Breast epithelium (tissue), 4 donors: Measurements from ENCODE around the gene SAMD8. TPM values are rescaled to one million over a fixed set of nuclear protein-coding genes. Genes with fewer than 3 reads are reported as not detected.
"Not testable (repeated sequence)": the region's sequence is repeated elsewhere in the genome, so short reads cannot be mapped to it uniquely, and the experiment has no call there.

Experiments used
- DNase-seq, 2 donors: peaks; one replicate each; pipeline ENCODE4 v3.0.0-alpha.2; 2019; ENCODE audit warnings: low spot score in 2 of 2
- H3K27ac ChIP-seq, 2 donors: fragments of 200-600 bp; sonication (generic) in 1 of 2; one replicate each; pipeline ENCODE4 v1.5.1; 2016 to 2019; ENCODE audit warnings: mild to moderate bottlenecking in 1 of 2
- H3K27me3 ChIP-seq, 2 donors: fragments of 200-600 bp; sonication (generic) in 1 of 2; one replicate each; pipeline versions ENCODE4 v1.5.1 to v1.6.0; 2017 to 2019; ENCODE audit warnings: control low read depth in 1 of 2, mild to moderate bottlenecking in 1 of 2
- H3K36me3 ChIP-seq: fragments of 200-600 bp; one replicate; pipeline ENCODE4 v1.5.1; 2019
- H3K4me1 ChIP-seq, 2 donors: fragments of 200-600 bp; sonication (generic); one replicate each; pipeline ENCODE4 v1.5.1; 2016 to 2019; ENCODE audit warnings: control low read depth in 1 of 2
- H3K4me3 ChIP-seq, 3 donors: fragments of 200-600 bp; sonication (generic); 1 replicate in 2 of 3; 2 replicates in 1 of 3; pipeline ENCODE4 v1.5.1; 2016 to 2019; ENCODE audit warnings: mild to moderate bottlenecking in 3 of 3, moderate library complexity in 2 of 3
- H3K9me3 ChIP-seq, 2 donors: fragments of 200-600 bp; sonication (generic) in 1 of 2; one replicate each; pipeline ENCODE4 v1.5.1; 2016 to 2019; ENCODE audit warnings: control low read depth in 1 of 2
- POLR2A ChIP-seq: fragments of 450-650 bp; IDR thresholded peaks from one replicate; pipeline ENCODE4 v1.6.1; 2016; ENCODE audit warnings: antibody characterized with exemption, mild to moderate bottlenecking, moderate library complexity
- POLR2AphosphoS5 ChIP-seq, 3 donors: sonication (generic); formaldehyde crosslinking; IDR thresholded peaks; one replicate each; pipeline ENCODE4 v1.6.1; 2017; ENCODE audit warnings: antibody characterized with exemption in 3 of 3
- intact Hi-C: fragments of 100-400 bp; cut with DNase I; formaldehyde crosslinking; loops from one replicate; pipeline ENCODE4 v1.15.1; 2023; ENCODE audit warnings: low total_unique reads
- total RNA-seq, 3 donors: library from RNA; depleted of rRNA; stranded (reverse); fragments of >200 nt; gene quantifications; one replicate each; pipeline ENCODE4 v1.1.0, GENCODE V29; 2016
- TF ChIP-seq, protein P1 (sequence below), 3 donors: fragments of 450-650 bp; IDR thresholded peaks; one replicate each; pipeline ENCODE4 v1.5.1; 2016 to 2017; ENCODE audit warnings: antibody characterized with exemption in 3 of 3, mild to moderate bottlenecking in 3 of 3, moderate library complexity in 3 of 3

Gene SAMD8
- total RNA-seq, 3 donors from 2014 or later, result 41.0 to 45.2 (median 41.3) TPM

DNA sequence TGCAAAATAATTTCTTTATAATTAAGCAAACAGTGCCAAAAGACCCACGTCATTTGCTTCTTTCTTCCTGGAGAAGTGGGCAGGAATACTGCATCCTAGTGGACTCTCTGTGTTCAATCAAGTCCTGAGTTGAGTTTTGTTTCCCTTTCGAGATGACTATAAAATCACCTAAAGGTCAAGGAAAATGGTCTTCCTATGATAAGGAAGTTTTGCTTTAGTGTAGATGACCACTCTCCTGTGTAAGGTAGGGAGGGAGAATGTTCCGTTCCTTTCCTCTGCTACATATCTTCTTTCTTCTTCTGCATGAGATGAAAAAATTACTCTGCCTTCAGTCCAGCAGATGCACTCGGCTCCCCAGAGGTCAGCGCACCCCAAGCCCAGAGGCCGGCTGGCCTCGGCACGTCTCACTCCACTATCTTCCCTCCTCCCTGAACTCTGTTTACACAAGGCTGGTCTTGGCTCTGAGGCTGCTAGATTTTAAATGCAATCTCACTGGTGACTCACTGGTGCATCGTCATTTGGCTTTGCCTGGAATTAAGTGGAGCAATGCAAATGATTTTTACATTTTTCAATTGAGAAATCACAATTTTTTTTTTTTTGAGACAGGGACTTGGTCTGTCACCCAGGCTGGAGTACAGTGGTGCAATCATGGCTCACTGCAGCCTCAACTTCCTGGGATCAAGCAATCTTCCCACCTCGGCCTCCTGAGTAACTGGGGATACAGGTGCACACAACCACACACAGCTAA, 80.5 kb downstream of the SAMD8 start:
- Histone ChIP-seq H3K9me3 (no peaks in the 10 kb centered on the region), H3K27ac (peak overlapping the region in 1 of 2 donors; percentile 72), H3K4me1 (no peaks in the 10 kb centered on the region), H3K36me3 (no peaks in the 10 kb centered on the region), H3K27me3 (no peaks in the 10 kb centered on the region), H3K4me3 (no peak overlapping the region)
- TF ChIP-seq, protein P1, sequence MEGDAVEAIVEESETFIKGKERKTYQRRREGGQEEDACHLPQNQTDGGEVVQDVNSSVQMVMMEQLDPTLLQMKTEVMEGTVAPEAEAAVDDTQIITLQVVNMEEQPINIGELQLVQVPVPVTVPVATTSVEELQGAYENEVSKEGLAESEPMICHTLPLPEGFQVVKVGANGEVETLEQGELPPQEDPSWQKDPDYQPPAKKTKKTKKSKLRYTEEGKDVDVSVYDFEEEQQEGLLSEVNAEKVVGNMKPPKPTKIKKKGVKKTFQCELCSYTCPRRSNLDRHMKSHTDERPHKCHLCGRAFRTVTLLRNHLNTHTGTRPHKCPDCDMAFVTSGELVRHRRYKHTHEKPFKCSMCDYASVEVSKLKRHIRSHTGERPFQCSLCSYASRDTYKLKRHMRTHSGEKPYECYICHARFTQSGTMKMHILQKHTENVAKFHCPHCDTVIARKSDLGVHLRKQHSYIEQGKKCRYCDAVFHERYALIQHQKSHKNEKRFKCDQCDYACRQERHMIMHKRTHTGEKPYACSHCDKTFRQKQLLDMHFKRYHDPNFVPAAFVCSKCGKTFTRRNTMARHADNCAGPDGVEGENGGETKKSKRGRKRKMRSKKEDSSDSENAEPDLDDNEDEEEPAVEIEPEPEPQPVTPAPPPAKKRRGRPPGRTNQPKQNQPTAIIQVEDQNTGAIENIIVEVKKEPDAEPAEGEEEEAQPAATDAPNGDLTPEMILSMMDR (IDR thresholded peaks at IDR 0.05), result no peak
- TF ChIP-seq POLR2AphosphoS5 (IDR thresholded peaks at IDR 0.05), result peak in 1 of 3 donors; percentile 71
- DNase-seq, result no peak
- intact Hi-C loops, result no loop called here

DNA sequence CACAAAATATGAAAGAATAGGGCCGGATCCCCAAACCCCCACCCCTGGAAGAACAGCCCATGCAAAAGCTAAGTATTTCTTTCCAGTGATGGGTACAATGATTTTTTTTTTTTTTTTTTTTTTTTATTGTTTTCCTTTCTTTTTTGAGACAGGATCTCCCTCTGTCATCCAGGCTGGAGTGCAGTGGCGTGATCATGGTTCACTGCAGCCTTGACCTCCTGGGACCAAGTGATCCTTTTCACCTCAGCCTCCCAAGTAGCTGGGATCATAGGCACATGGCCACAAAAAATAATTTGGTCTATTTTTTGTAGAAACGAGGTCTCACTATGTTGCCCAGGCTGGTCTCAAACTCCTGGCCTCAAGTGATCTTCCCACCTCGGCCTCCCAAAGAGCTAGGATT, 83.2 kb downstream of the SAMD8 start:
- DNase-seq, H3K27me3 ChIP-seq: not testable (repeated sequence)

DNA sequence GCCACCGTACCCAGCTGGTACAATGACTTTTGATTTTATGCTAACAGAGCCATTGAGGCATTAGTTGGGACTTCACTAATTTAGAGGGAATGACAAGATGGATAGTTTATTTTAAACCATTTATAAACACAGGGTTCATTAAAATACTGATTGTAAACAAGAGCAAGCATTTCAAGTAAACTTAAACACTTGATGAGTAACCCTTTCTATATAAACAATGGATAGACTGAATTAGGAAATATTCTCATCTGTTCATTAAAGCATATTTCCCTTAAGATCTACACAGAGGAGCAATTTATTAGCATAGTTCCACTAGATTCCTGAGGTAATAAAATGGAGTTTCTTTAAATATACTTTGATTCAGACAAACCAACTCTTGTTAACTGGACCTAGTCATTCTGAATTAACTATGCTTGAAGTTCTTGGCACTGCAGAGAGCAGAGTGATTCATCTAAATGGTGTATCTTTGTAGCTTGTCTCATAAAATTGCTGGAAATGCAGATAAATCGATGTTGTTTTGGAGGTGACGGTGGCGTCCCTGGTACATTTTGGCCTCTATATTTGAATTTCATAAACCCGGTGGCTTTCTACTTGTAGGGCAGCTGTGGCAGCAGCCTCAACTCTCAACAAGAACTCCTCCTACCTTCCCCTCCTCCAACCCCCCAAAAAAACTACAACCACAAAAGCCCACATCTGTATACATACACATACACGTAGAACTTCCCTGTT, 83.7 kb downstream of the SAMD8 start:
- Histone ChIP-seq H3K27me3 (no peaks in the 10 kb centered on the region), H3K4me1 (no peaks in the 10 kb centered on the region), H3K4me3 (no peak overlapping the region), H3K36me3 (no peaks in the 10 kb centered on the region), H3K27ac (no peak overlapping the region), H3K9me3 (no peaks in the 10 kb centered on the region)
- intact Hi-C loops, result no loop called here
- TF ChIP-seq, protein P1 (IDR thresholded peaks at IDR 0.05), result no peak
- TF ChIP-seq POLR2A, result no peak
- no peak for TF ChIP-seq POLR2AphosphoS5 (IDR thresholded peaks at IDR 0.05)
- no peak for DNase-seq

More for the DNA sequence above, 83.2 kb downstream of the SAMD8 start:
- H3K27ac ChIP-seq, H3K9me3 ChIP-seq, H3K4me3 ChIP-seq, H3K36me3 ChIP-seq, H3K4me1 ChIP-seq, intact Hi-C loops: not testable (repeated sequence)

DNA sequence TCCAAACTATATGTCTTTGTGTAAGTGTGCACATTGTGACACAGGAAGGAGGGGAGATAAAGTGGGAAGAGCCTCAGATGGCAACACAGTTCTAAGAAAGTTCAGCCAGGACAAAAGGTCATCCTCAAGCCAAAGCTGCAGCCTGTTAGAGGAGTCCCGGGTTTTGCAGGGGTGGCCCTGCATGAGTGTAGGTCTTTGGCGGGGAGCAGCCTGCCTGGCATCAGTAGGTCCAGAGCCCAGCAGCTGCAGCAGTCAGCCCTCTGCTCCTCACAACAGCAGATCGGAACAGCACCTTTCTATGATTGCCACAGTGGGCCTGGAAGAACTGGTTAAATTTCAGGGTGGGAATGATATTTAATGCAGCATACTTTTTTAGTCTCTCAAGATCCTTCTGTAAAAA, 85.6 kb downstream of the SAMD8 start:
- intact Hi-C loops, result no loop called here
- H3K9me3 ChIP-seq, result no peaks in the 10 kb centered on the region
- H3K27ac ChIP-seq, result no peak overlapping the region

DNA sequence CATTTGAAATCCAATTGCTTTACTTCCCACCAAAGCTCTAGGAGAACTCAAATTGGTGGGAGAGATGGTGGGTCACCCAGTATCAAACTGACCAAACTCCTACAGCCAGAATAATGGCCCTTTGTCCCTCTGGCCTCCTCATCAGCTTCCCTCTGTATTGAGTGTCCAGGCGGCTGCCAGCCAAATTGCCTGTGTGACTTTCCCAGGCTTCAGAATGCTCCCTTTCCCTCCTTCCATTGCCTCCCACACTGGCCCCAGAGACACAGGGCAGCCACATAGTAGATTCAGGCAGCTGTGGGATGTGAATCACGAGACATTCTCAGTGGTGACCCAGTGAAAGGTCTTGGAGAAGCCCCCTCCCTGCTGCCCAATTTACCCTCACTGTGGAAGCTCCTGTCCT, 86.5 kb downstream of the SAMD8 start:
- Histone ChIP-seq H3K36me3 (no peaks in the 10 kb centered on the region), H3K9me3 (no peaks in the 10 kb centered on the region), H3K27ac (no peak overlapping the region), H3K27me3 (no peaks in the 10 kb centered on the region), H3K4me1 (no peaks in the 10 kb centered on the region), H3K4me3 (no peak overlapping the region)
- intact Hi-C loops, result no loop called here
- TF ChIP-seq POLR2A, result no peak
- no peak for DNase-seq

More for the DNA sequence above, 85.6 kb downstream of the SAMD8 start:
- TF ChIP-seq POLR2AphosphoS5 (IDR thresholded peaks at IDR 0.05) (no peak), POLR2A (no peak)
- TF ChIP-seq, protein P1 (IDR thresholded peaks at IDR 0.05), result no peak
- no peaks in the 10 kb centered on the region for H3K27me3 ChIP-seq
- DNase-seq, result no peak
- no peaks in the 10 kb centered on the region for H3K36me3 ChIP-seq
- no peak overlapping the region for H3K4me3 ChIP-seq
- H3K4me1 ChIP-seq, result no peaks in the 10 kb centered on the region

DNA sequence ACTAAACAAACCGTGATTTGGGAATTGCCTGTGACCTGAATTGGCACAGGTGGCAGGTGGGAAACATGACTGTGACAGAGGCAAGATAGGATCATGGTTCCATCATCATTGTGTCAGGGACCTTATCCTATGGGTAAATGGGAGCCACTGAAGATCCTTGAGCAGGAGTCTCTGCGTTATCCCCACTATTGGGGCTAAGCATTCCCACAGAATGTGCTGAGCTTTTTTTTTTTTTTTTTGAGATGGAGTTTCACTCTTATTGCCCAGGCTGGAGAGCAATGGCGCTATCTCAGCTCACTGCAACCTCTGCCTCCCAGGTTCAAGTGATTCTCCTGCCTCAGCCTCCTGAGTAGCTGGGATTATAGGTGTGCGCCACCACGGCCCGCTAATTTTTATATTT, 88.5 kb downstream of the SAMD8 start:
- H3K27ac ChIP-seq, H3K9me3 ChIP-seq, DNase-seq, H3K4me3 ChIP-seq, intact Hi-C loops, H3K27me3 ChIP-seq, H3K4me1 ChIP-seq, H3K36me3 ChIP-seq: not testable (repeated sequence)
